Activated CD8-positive, alpha-beta T cell treated with anti-CD3 and anti-CD28 coated beads for 36 hours (primary cell): Measurements from ENCODE around the gene KCTD20. TPM values are rescaled to one million over a fixed set of nuclear protein-coding genes. Genes with fewer than 3 reads are reported as not detected.

Experiments
- ATAC-seq: fragments of 200-7000 bp; cut with Tn5 transposase; one replicate; pipeline ENCODE4 v1.10.0; 2021; ENCODE audit warnings: mild to moderate bottlenecking, moderate library complexity
- CTCF ChIA-PET: fragments of 350-600 bp; sonication (Branson Sonifier 250); formaldehyde crosslinking; loops from one replicate; lab custom pipeline; 2021; ENCODE audit warnings: antibody characterized with exemption; lab: Charles Lee
- POLR2A ChIA-PET: fragments of 350-600 bp; sonication (Branson Sonifier 250); formaldehyde crosslinking; loops from one replicate; lab custom pipeline; 2021; ENCODE audit warnings: antibody characterized with exemption; lab: Charles Lee
- DNase-seq: peaks from one replicate; pipeline ENCODE4 v3.0.0-alpha.2; 2020
- H3K27ac Mint-ChIP-seq: one replicate; pipeline ENCODE4 v1.8.0; 2021; ENCODE audit warnings: mild to moderate bottlenecking, mixed read lengths
- H3K27me3 Mint-ChIP-seq: one replicate; pipeline ENCODE4 v1.8.0; 2021; ENCODE audit warnings: mixed read lengths
- H3K36me3 Mint-ChIP-seq: one replicate; pipeline ENCODE4 v1.8.0; 2021; ENCODE audit warnings: low read depth, mixed read lengths
- H3K4me1 Mint-ChIP-seq: one replicate; pipeline ENCODE4 v1.8.0; 2021; ENCODE audit warnings: low read depth, mixed read lengths
- H3K4me3 Mint-ChIP-seq: one replicate; pipeline ENCODE4 v1.8.0; 2021; ENCODE audit warnings: mild to moderate bottlenecking, moderate library complexity, mixed read lengths
- H3K9me3 Mint-ChIP-seq: one replicate; pipeline ENCODE4 v1.8.0; 2021; ENCODE audit warnings: mixed read lengths
- intact Hi-C: fragments of 100-400 bp; cut with micrococcal nuclease; formaldehyde crosslinking; loops from one replicate; pipeline ENCODE4 v1.10.0; 2022
- total RNA-seq, 2 experiments: library from RNA; stranded (reverse); gene quantifications; one replicate each; pipeline ENCODE4 v1.2.3, GENCODE V29; 2021
- TF ChIP-seq, protein P1 (sequence below): fragments of 200-600 bp; IDR thresholded peaks from one replicate; pipeline ENCODE4 v1.8.0; 2022; ENCODE audit warnings: antibody characterized with exemption, mild to moderate bottlenecking

Gene KCTD20
- total RNA-seq, 2 experiments from 2014 or later, result 42.7 to 45.1 TPM

DNA sequence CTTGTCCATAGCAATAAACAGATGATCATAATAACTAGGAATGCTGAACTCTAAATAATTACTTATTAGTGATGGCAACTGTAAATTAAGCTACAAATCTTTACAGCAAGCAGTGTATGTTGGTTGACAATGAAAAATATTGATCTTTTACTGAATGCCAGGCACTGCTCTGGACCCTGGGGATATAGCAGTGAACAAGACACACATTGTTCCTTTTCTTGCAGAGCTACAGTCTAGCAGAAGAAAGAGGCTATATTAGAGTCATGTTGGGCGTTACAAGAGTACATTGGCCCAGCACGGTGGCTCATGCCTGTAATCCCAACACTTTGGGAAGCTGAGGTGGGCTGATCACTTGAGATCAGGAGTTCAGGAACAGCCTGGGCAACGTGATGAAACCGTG lies 11.6 kb upstream of the KCTD20 start:
- ATAC-seq (no peak), DNase-seq (no peak)
- no peaks in the 10 kb centered on the region for H3K36me3 Mint-ChIP-seq
- H3K9me3 Mint-ChIP-seq, result no peaks in the 10 kb centered on the region
- H3K4me1 Mint-ChIP-seq, result peaks cover 5% of the 10 kb centered on the region
- no peaks in the 10 kb centered on the region for H3K27me3 Mint-ChIP-seq
- H3K27ac Mint-ChIP-seq, result no peak overlapping the region
- intact Hi-C loops, result no loop called here
- no peak overlapping the region for H3K4me3 Mint-ChIP-seq
- ChIA-PET POLR2A (interaction anchor here (1.0 kb wide), 1 partner anchor 9 kb away, joined by 3 read pairs; no protein-coding TSS in a partner anchor), CTCF (no interaction called here)
- TF ChIP-seq, protein P1, sequence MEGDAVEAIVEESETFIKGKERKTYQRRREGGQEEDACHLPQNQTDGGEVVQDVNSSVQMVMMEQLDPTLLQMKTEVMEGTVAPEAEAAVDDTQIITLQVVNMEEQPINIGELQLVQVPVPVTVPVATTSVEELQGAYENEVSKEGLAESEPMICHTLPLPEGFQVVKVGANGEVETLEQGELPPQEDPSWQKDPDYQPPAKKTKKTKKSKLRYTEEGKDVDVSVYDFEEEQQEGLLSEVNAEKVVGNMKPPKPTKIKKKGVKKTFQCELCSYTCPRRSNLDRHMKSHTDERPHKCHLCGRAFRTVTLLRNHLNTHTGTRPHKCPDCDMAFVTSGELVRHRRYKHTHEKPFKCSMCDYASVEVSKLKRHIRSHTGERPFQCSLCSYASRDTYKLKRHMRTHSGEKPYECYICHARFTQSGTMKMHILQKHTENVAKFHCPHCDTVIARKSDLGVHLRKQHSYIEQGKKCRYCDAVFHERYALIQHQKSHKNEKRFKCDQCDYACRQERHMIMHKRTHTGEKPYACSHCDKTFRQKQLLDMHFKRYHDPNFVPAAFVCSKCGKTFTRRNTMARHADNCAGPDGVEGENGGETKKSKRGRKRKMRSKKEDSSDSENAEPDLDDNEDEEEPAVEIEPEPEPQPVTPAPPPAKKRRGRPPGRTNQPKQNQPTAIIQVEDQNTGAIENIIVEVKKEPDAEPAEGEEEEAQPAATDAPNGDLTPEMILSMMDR, result no peak

DNA sequence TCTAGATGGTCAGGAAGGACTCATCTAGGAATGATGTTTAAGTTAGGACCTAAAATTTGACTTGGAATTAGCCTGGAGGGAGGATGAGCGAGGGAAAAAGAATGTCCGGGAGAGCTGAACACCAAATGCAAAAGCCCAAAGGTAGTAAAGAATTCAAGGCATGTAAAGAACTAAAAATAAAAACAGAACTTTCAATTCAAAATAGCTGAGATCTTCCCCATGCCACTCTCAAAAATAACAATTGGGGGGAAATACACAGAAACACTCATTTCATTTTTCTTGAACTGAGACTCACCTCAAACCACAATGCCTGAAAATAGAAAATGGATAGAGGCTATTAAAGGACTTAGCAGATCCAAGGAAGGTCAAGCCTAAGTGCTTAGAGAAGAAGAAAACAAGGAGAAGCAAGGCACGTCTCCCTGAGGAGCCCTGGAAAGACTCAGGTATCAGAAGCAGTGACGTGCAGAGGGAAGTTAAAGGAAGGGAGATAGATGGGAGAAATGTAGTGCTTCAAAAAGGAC lies 10.6 kb upstream of the KCTD20 start:
- no peak overlapping the region for H3K4me3 Mint-ChIP-seq
- CTCF ChIA-PET, result interaction anchor here (1.4 kb wide), 1 partner anchor 9 kb away, joined by 3 read pairs; no protein-coding TSS in a partner anchor
- intact Hi-C loops, result no loop called here
- DNase-seq (no peak), ATAC-seq (no peak)
- POLR2A ChIA-PET, result interaction anchor here (1.0 to 1.5 kb wide), 2 partner anchors 10 to 11 kb away, joined by 3 to 4 read pairs; partner anchors contain the start of gene KCTD20
- peaks cover 5% of the 10 kb centered on the region for H3K4me1 Mint-ChIP-seq
- TF ChIP-seq, protein P1, result no peak
- no peaks in the 10 kb centered on the region for H3K27me3 Mint-ChIP-seq
- H3K27ac Mint-ChIP-seq, result no peak overlapping the region
- no peaks in the 10 kb centered on the region for H3K9me3 Mint-ChIP-seq
- no peaks in the 10 kb centered on the region for H3K36me3 Mint-ChIP-seq

DNA sequence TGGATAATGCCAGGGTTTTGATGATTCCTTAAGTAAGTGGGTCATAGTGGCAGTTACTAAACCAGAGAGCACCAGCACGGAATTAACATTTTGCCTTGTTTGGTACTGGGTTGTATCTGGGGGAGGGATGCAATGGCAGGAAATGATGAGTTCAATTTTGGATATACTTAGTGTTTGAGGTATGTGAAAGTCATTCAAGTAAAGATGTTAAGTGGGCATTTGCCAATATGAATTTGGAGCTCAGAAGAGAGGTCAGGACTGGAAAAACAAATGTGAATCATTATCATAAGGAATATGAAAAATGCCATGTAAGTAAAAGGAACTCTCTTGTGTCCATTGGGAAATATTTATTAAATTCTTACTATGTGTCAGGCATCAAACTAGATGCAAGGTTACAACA lies 6.3 kb upstream of the KCTD20 start:
- ChIA-PET POLR2A (no interaction called here), CTCF (no interaction called here)
- ATAC-seq, result no peak
- no peaks in the 10 kb centered on the region for H3K9me3 Mint-ChIP-seq
- H3K36me3 Mint-ChIP-seq, result no peaks in the 10 kb centered on the region
- H3K27me3 Mint-ChIP-seq, result no peaks in the 10 kb centered on the region
- TF ChIP-seq, protein P1, result no peak
- H3K27ac Mint-ChIP-seq, result no peak overlapping the region
- H3K4me3 Mint-ChIP-seq, result no peak overlapping the region
- intact Hi-C loops, result no loop called here
- DNase-seq, result no peak
- peaks cover 11% of the 10 kb centered on the region for H3K4me1 Mint-ChIP-seq

DNA sequence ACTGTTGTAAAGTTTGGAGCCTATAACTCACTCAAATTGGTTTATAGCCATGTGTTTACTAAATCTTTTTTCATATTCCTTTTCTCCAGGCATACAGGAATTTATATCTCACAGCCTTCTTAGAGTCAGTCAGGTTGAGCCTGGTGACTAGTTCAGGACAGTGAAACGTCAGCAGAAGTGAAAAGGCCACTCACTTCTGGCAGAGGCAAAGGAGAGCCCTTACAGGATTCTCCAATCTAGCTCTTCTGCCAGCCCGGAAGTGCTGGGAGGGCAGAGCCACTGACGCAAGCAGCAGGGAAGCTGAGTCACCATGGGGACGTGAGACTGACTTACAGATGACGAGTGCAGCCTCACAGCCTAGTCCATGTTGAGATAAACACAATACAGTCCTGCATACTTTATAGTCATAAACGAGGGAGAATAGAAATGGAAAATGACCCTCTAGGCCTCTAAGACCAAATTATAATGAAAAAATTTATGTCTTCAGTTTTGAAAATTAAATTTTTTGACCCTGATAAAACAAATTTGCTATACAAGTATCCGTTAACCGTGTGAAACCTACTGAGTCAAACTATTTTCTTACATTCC lies 1.4 kb upstream of the KCTD20 start:
- ATAC-seq, result peak; percentile 86
- H3K27me3 Mint-ChIP-seq, result no peaks in the 10 kb centered on the region
- intact Hi-C loops, result loop anchor here (10.0 kb wide), 1 partner anchor 103 kb away; the partner anchor contains the start of gene STK38
- peaks cover 30% of the 10 kb centered on the region for H3K4me1 Mint-ChIP-seq
- H3K4me3 Mint-ChIP-seq, result peak overlapping the region; percentile 61
- TF ChIP-seq, protein P1, result no peak
- ChIA-PET POLR2A (interaction anchor here (0.7 to 1.5 kb wide), 4 partner anchors 100 to 151 kb away, joined by 3 to 5 read pairs (median 4); no protein-coding TSS in a partner anchor), CTCF (interaction anchor here (0.8 to 2.8 kb wide), 2 partner anchors 18 to 852 kb away, joined by 3 to 11 read pairs; no protein-coding TSS in a partner anchor)
- no peaks in the 10 kb centered on the region for H3K9me3 Mint-ChIP-seq
- DNase-seq, result peak; percentile 95
- H3K36me3 Mint-ChIP-seq, result peaks cover 15% of the 10 kb centered on the region
- H3K27ac Mint-ChIP-seq, result peak overlapping the region; percentile 95
